ENCODE measurements around the gene GIT2.

- TF ChIP-seq, protein P1, sequence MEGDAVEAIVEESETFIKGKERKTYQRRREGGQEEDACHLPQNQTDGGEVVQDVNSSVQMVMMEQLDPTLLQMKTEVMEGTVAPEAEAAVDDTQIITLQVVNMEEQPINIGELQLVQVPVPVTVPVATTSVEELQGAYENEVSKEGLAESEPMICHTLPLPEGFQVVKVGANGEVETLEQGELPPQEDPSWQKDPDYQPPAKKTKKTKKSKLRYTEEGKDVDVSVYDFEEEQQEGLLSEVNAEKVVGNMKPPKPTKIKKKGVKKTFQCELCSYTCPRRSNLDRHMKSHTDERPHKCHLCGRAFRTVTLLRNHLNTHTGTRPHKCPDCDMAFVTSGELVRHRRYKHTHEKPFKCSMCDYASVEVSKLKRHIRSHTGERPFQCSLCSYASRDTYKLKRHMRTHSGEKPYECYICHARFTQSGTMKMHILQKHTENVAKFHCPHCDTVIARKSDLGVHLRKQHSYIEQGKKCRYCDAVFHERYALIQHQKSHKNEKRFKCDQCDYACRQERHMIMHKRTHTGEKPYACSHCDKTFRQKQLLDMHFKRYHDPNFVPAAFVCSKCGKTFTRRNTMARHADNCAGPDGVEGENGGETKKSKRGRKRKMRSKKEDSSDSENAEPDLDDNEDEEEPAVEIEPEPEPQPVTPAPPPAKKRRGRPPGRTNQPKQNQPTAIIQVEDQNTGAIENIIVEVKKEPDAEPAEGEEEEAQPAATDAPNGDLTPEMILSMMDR (IDR thresholded peaks at IDR 0.05 in 8 of 11, conservative IDR thresholded peaks at IDR 0.05 in 3 of 11) = no peak
- no peak for TF ChIP-seq POLR2A (IDR thresholded peaks at IDR 0.05)
These were observed 48.6 kb downstream of the GIT2 start for GRCh38 chr12:109947521-109947920.

Data from spleen (tissue), 7 donors.